Upper lobe of right lung (tissue), 1 donor: ENCODE results near the gene BYSL. TPM values are rescaled to one million over a fixed set of nuclear protein-coding genes. Genes with fewer than 3 reads are reported as not detected.

ENCODE experiments used
- ATAC-seq: fragments of 200-7000 bp; cut with Tn5 transposase; one replicate; pipeline ENCODE4 v1.9.1; 2020; ENCODE audit warnings: mild to moderate bottlenecking, moderate library complexity
- DNase-seq: peaks from one replicate; pipeline ENCODE4 v3.0.0-alpha.2; 2020
- H3K27ac ChIP-seq: fragments of 200-600 bp; one replicate; pipeline ENCODE4 v1.8.0; 2022
- H3K27me3 ChIP-seq: fragments of 200-600 bp; one replicate; pipeline ENCODE4 v1.8.0; 2022; ENCODE audit warnings: mild to moderate bottlenecking
- H3K36me3 ChIP-seq: fragments of 200-600 bp; one replicate; pipeline ENCODE4 v1.8.0; 2022
- H3K4me1 ChIP-seq: fragments of 200-600 bp; one replicate; pipeline ENCODE4 v1.8.0; 2022
- H3K4me3 ChIP-seq: fragments of 200-600 bp; one replicate; pipeline ENCODE4 v1.8.0; 2022; ENCODE audit warnings: mild to moderate bottlenecking
- H3K9me3 ChIP-seq: fragments of 200-600 bp; one replicate; pipeline ENCODE4 v1.8.0; 2022
- intact Hi-C: fragments of 100-400 bp; cut with DNase I; formaldehyde crosslinking; loops from one replicate; pipeline ENCODE4 v1.11.0; 2022
- total RNA-seq: library from RNA; stranded (reverse); fragmentation: NEBNext Ultra II Directional; extraction: Animal tissue kit (Norgen Biotek cat#: 25700); gene quantifications from one replicate; pipeline ENCODE4 v1.2.1, GENCODE V29; 2021
- TF ChIP-seq, protein P1 (sequence below): fragments of 200-600 bp; IDR thresholded peaks from one replicate; pipeline ENCODE4 v1.8.0; 2022; ENCODE audit warnings: antibody characterized with exemption
- donor health status: DM: no; HTN: yes; CAD: no; lungs with severe emphysema.

Gene BYSL
- total RNA-seq, 1 donor from 2014 or later: 11.6 TPM

DNA sequence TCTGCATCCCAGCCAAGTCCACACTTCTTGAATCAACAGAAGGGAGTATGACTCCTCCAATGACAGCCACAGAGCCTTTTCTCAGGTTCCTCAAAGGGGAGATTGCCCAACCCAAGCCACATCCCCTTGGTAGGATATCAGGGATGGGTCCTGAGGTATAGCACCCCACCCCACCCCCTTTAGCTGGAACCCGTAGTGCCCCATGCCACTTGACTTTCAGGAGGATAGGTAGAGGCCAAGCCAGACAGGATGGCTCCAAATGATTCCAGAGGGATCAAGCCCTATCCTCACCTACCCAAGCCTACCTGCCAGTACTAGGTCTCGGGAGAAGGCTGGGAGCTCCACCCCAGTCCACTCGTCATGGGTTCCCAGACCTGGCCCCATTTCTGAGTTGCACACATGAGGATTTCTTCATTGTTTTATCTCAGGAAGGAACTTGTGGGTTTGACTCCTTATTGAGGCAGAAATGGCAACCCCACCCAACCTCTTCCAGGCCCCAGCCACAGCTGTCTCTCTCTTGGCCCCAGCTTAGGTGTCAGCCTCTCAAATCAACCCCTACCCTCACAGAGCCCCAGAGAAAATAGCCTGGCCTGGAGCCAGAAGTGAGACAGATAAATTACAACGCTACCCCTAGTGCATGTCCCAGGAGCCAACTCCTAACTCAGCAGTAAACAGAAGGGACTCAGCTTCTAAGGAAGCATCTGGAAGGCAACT, 16.7 kb downstream of the BYSL start:
- H3K36me3 ChIP-seq: peaks cover 31% of the 10 kb centered on the region
- peak overlapping the region; percentile 84 for H3K27ac ChIP-seq
- ATAC-seq (no peak), DNase-seq (no peak)
- TF ChIP-seq, protein P1, sequence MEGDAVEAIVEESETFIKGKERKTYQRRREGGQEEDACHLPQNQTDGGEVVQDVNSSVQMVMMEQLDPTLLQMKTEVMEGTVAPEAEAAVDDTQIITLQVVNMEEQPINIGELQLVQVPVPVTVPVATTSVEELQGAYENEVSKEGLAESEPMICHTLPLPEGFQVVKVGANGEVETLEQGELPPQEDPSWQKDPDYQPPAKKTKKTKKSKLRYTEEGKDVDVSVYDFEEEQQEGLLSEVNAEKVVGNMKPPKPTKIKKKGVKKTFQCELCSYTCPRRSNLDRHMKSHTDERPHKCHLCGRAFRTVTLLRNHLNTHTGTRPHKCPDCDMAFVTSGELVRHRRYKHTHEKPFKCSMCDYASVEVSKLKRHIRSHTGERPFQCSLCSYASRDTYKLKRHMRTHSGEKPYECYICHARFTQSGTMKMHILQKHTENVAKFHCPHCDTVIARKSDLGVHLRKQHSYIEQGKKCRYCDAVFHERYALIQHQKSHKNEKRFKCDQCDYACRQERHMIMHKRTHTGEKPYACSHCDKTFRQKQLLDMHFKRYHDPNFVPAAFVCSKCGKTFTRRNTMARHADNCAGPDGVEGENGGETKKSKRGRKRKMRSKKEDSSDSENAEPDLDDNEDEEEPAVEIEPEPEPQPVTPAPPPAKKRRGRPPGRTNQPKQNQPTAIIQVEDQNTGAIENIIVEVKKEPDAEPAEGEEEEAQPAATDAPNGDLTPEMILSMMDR: no peak
- intact Hi-C loops: loop anchor here (5.0 to 10.0 kb wide), 2 partner anchors 104 to 153 kb away; partner anchors contain the start of genes PRICKLE4 and TOMM6
- no peak overlapping the region for H3K4me3 ChIP-seq
- H3K9me3 ChIP-seq: no peaks in the 10 kb centered on the region
- no peaks in the 10 kb centered on the region for H3K27me3 ChIP-seq
- peaks cover 72% of the 10 kb centered on the region for H3K4me1 ChIP-seq

DNA sequence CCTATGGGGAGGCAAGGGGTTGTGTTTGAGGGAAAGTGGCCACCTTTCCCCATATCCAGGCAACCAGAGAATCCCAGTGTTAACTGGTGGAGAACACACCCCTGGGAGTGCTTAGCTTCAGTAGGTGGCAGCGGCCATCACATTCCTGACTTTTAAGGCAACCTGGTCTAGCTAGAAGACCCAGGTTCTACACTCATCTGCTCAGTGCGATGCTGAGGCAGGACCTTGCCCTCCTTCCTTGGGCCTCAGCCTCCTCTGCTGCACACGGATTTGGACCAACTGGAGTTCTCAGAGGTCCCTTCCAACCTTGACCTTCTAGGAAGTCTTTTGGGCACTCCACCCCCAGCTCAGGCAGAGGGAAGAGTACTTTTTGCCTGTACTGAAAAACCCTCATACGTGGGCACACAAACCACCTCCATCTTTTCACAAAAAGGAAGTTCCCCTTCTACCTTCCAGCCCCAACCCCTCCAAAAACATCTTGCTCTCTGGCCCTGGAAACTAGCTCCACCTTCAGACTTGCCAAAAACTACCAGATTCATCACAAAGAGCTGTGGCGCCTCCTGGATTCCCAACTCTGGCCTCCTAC, 17.4 kb downstream of the BYSL start:
- Histone ChIP-seq H3K27me3 (no peaks in the 10 kb centered on the region), H3K27ac (peak overlapping the region; percentile 84), H3K4me1 (peaks cover 75% of the 10 kb centered on the region), H3K9me3 (no peaks in the 10 kb centered on the region), H3K4me3 (peak overlapping the region; percentile 92), H3K36me3 (peaks cover 25% of the 10 kb centered on the region)
- DNase-seq: no peak
- no peak for ATAC-seq
- intact Hi-C loops: loop anchor here (5.0 to 10.0 kb wide), 2 partner anchors 104 to 154 kb away; partner anchors contain the start of genes PRICKLE4 and TOMM6
- TF ChIP-seq, protein P1: no peak

DNA sequence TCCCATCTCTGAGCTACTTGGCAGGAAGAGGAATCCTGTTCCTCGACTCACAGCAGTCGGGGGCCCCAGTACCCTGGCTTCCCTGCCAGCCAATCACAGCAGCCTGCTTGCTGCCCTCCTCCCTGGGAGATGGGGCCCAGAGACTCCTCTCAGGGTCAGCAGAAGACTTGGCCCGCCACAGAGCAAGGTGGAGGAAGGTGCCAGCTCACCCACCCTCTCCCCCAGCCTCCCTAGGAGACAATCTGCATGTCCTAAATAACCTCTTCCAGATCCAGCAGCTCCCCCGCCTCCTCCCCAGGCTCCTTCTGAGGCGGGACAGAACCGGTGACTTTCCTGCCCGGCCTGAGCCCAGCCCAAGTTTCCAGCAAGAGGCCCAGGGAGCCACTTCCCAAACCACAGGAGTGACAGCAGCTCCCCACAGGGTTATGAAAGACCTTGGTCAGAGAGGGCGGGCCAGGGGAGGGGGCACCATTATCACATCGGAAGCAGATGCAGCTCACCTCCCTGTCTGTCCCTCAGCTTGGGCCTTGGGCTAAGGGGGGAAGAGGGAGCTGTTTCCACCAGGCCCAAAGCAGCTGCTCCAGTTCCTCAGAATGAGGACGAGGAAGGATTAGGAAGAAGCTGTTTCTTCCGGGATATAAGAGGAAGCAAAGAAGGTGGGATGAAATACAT, 18.0 kb downstream of the BYSL start:
- Histone ChIP-seq H3K4me3 (peak overlapping the region; percentile 92), H3K4me1 (peaks cover 75% of the 10 kb centered on the region)
- peak; percentile 24 for ATAC-seq

DNA sequence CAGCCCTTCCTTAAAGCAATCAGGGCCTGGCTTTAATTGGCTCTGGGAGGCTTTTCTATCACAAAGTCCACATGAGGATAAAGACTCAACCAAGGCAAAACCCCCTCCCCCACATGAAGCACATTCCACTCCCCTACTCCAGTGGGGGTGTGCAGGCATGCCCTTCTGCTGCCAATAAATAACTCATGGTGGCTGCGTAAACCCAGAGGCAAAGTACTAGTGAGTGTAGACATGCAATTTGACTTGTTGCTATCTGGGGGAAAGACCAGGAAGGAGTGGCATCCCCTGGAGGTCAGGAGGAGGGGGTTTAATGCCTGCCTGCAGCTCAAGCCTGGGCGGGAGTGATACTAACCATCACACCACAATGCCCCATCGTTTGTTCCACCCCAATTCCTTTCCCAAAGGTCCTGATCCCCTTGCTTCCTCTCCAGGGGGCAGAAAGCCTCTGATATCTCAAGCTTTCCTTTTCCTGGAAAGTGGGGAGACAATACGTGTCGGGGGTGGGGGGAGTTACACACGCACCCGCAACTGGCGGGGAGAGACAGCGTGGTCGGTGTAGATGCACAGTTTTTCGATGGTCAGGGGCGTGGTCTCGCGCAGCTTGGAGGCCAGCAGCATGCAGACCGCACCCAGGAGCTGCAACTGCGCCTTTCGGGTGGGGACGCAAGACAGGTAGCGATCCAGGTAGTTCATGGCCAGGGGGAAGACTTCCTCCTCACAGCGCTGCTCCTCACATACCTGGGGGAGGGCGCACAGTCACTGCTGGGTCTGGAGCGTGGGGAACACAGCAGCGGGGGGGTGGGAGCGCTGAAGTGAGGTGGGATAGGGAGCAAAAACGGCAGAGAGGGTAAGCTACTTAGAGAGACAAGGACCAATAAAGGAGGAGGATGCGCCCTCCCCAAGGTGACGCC, 18.8 kb downstream of the BYSL start:
- peak overlapping the region; percentile 92 for H3K4me3 ChIP-seq
- TF ChIP-seq, protein P1: no peak
- DNase-seq (no peak), ATAC-seq (no peak)
- H3K4me1 ChIP-seq: peaks cover 69% of the 10 kb centered on the region
- H3K9me3 ChIP-seq: no peaks in the 10 kb centered on the region
- H3K27ac ChIP-seq: peak overlapping the region; percentile 84
- peaks cover 10% of the 10 kb centered on the region for H3K36me3 ChIP-seq
- H3K27me3 ChIP-seq: no peaks in the 10 kb centered on the region
- intact Hi-C loops: loop anchor here (5.0 to 10.0 kb wide), 2 partner anchors 102 to 155 kb away; partner anchors contain the start of genes PRICKLE4 and TOMM6

More for the DNA sequence above, 18.0 kb downstream of the BYSL start:
- H3K27me3 ChIP-seq: no peaks in the 10 kb centered on the region
- TF ChIP-seq, protein P1: no peak
- peak; percentile 83 for DNase-seq
- H3K36me3 ChIP-seq: peaks cover 18% of the 10 kb centered on the region
- intact Hi-C loops: loop anchor here (5.0 to 10.0 kb wide), 2 partner anchors 103 to 155 kb away; partner anchors contain the start of genes PRICKLE4 and TOMM6
- no peaks in the 10 kb centered on the region for H3K9me3 ChIP-seq
- peak overlapping the region; percentile 84 for H3K27ac ChIP-seq

DNA sequence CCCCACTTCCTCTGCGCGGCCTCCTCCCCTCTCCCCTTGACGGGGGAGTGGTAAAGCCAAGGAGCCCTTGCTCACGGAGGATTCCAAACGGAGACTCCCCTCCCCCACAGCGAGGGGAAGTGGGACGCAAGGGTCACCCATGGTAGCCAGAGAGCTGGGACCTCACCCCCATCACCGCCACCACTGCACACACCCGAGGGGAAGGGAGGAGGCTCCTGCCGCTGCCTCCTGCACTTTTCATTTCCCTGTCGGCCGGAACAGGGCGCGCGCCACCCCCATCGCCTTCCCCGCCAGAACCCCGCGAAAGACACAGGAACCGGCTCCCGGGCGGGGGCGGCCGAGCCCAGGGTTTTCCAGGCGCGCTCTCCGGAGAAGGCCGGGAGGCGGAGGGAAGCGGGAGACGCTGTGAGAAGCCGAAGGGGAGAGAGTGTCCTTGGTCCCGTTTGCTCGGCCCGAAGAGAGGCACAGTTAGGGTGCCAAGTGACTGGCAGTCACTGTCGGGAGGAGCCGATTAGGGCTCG, 19.5 kb downstream of the BYSL start:
- no peaks in the 10 kb centered on the region for H3K9me3 ChIP-seq
- peak overlapping the region; percentile 84 for H3K27ac ChIP-seq
- H3K4me3 ChIP-seq: peak overlapping the region; percentile 92
- H3K4me1 ChIP-seq: peaks cover 64% of the 10 kb centered on the region
- intact Hi-C loops: no loop called here
- ATAC-seq: peak; percentile 6
- TF ChIP-seq, protein P1: no peak
- peaks cover 3% of the 10 kb centered on the region for H3K36me3 ChIP-seq
- no peaks in the 10 kb centered on the region for H3K27me3 ChIP-seq
- DNase-seq: peak; percentile 80
